Measurements from ENCODE around the gene FADS1. TPM values are rescaled to one million over a fixed set of nuclear protein-coding genes. Genes with fewer than 3 reads are reported as not detected.

The FADS1 gene
- total and polyA plus RNA-seq, 2 of the 13 experiments (the other 11 are each of a cell fraction or from before 2014, with no cell fraction given), result 91.8 to 108 TPM

DNA sequence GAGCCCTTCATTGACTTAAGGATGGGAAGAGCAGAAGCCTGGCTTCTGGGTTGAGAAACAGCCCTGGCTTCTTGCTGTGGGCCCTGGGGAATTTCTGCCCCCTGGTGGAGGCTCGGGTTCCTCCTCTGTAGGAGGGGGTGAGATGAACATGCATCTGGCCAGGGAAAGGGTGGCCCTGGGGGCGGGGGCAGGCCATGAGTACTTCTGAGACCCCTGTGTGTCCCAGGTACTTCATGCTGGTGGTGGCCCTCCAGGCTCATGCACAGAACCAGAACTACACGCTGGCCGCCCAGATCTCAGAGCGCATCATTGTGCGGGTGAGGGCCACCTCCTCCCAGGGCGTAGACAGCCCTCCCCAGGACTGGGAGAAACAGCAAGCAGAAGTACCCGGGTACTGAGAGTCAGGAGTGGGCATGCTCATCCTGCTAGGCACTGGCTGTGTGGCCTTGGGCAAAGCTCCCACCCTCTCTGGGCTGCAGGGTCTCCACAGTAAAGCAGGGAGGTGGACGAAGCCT is 40.2 kb downstream of the FADS1 start (continued):
- 0 out of 2 replicates have a peak, but pooled peaks have one; percentile 2 for TF ChIP-seq ZNF605 (CRISPR knock-in tag; IDR thresholded peaks at IDR 0.05)
- TF ChIP-seq ZBTB1 (CRISPR knock-in tag; IDR thresholded peaks at IDR 0.05; ENCODE audit: borderline replicate concordance), result no peak
- TF ChIP-seq HMG20B (CRISPR knock-in tag; conservative IDR thresholded peaks at IDR 0.05), result no peak
- TF ChIP-seq XRCC5 (optimal IDR thresholded peaks at IDR 0.05; ENCODE audit: low read length), result peak; percentile 72
- no peak for TF ChIP-seq PHF5A (CRISPR knock-in tag; IDR thresholded peaks at IDR 0.05; ENCODE audit: low read depth, unreplicated experiment)
- no peak for TF ChIP-seq KAT2B (IDR thresholded peaks at IDR 0.05; ENCODE audit: borderline replicate concordance, low read depth, low read length)
- peak; percentile 16; the same call in 1 of the 2 replicates for TF ChIP-seq CEBPG (CRISPR knock-in tag; IDR thresholded peaks at IDR 0.05)
- no peak for TF ChIP-seq ZFP36L1 (CRISPR knock-in tag; IDR thresholded peaks at IDR 0.05)
- TF ChIP-seq, protein P1, sequence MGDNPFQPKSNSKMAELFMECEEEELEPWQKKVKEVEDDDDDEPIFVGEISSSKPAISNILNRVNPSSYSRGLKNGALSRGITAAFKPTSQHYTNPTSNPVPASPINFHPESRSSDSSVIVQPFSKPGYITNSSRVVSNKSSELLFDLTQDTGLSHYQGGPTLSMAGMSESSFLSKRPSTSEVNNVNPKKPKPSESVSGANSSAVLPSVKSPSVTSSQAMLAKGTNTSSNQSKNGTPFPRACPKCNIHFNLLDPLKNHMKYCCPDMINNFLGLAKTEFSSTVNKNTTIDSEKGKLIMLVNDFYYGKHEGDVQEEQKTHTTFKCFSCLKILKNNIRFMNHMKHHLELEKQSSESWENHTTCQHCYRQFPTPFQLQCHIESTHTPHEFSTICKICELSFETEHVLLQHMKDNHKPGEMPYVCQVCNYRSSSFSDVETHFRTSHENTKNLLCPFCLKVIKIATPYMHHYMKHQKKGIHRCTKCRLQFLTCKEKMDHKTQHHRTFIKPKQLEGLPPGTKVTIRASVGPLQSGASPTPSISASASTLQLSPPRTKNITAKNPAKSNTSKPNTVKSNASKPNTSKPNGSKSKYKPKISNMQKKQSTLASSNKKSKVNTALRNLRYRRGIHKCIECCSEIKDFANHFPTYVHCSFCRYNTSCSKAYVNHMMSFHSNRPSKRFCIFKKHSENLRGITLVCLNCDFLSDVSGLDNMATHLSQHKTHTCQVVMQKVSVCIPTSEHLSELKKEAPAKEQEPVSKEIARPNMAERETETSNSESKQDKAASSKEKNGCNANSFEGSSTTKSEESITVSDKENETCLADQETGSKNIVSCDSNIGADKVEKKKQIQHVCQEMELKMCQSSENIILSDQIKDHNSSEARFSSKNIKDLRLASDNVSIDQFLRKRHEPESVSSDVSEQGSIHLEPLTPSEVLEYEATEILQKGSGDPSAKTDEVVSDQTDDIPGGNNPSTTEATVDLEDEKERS (CRISPR knock-in tag; IDR thresholded peaks at IDR 0.05), result no peak
- no peak for TF ChIP-seq ZNF460 (CRISPR knock-in tag; IDR thresholded peaks at IDR 0.05; ENCODE audit: borderline replicate concordance)
- TF ChIP-seq ZNF83 (CRISPR knock-in tag; IDR thresholded peaks at IDR 0.05; ENCODE audit: borderline replicate concordance), result no peak
- TF ChIP-seq NKX3-1 (CRISPR knock-in tag; IDR thresholded peaks at IDR 0.05), result no peak
- no peak for TF ChIP-seq U2AF2 (IDR thresholded peaks at IDR 0.05; ENCODE audit: low read depth, low read length)
- TF ChIP-seq NR2C2 (CRISPR knock-in tag; IDR thresholded peaks at IDR 0.05; ENCODE audit: borderline replicate concordance), result no peak
- TF ChIP-seq ATF7-NPFF (CRISPR knock-in tag; IDR thresholded peaks at IDR 0.05; ENCODE audit: low read depth), result no peak
- no peak for TF ChIP-seq ZNF749 (CRISPR knock-in tag; IDR thresholded peaks at IDR 0.05; ENCODE audit: borderline replicate concordance)
- TF ChIP-seq TBP (CRISPR knock-in tag; IDR thresholded peaks at IDR 0.05), result no peak
- no peak for TF ChIP-seq ZNF775 (CRISPR knock-in tag; IDR thresholded peaks at IDR 0.05; ENCODE audit: borderline replicate concordance)
- TF ChIP-seq MZF1 (CRISPR knock-in tag; IDR thresholded peaks at IDR 0.05; ENCODE audit: borderline replicate concordance), result no peak
- no peak for TF ChIP-seq NFIC (IDR thresholded peaks at IDR 0.05; ENCODE audit: low read length)
- no peak for TF ChIP-seq ZNF446 (CRISPR knock-in tag; IDR thresholded peaks at IDR 0.05)
- peak; percentile 20; the same call in 1 of the 2 replicates for TF ChIP-seq HIVEP1 (CRISPR knock-in tag; IDR thresholded peaks at IDR 0.05)
- TF ChIP-seq SALL2 (CRISPR knock-in tag; IDR thresholded peaks at IDR 0.05), result no peak
- TF ChIP-seq NR2F6 (IDR thresholded peaks at IDR 0.05), result no peak
- TF ChIP-seq NR2F6 (CRISPR knock-in tag; IDR thresholded peaks at IDR 0.05), result no peak
- TF ChIP-seq NFE2 (CRISPR knock-in tag; IDR thresholded peaks at IDR 0.05), result no peak
- TF ChIP-seq, protein P2, sequence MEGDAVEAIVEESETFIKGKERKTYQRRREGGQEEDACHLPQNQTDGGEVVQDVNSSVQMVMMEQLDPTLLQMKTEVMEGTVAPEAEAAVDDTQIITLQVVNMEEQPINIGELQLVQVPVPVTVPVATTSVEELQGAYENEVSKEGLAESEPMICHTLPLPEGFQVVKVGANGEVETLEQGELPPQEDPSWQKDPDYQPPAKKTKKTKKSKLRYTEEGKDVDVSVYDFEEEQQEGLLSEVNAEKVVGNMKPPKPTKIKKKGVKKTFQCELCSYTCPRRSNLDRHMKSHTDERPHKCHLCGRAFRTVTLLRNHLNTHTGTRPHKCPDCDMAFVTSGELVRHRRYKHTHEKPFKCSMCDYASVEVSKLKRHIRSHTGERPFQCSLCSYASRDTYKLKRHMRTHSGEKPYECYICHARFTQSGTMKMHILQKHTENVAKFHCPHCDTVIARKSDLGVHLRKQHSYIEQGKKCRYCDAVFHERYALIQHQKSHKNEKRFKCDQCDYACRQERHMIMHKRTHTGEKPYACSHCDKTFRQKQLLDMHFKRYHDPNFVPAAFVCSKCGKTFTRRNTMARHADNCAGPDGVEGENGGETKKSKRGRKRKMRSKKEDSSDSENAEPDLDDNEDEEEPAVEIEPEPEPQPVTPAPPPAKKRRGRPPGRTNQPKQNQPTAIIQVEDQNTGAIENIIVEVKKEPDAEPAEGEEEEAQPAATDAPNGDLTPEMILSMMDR (CRISPR knock-in tag; IDR thresholded peaks at IDR 0.05), result peak; percentile 77
- no peak for TF ChIP-seq GZF1 (CRISPR knock-in tag; IDR thresholded peaks at IDR 0.05)
- no peak for TF ChIP-seq ZNF562 (CRISPR knock-in tag; IDR thresholded peaks at IDR 0.05; ENCODE audit: borderline replicate concordance)
- TF ChIP-seq STAG1 (CRISPR knock-in tag; IDR thresholded peaks at IDR 0.05), result peak; percentile 78
- no peak for TF ChIP-seq ZSCAN20 (CRISPR knock-in tag; IDR thresholded peaks at IDR 0.05; ENCODE audit: borderline replicate concordance)

Measured in HepG2 (cell line).